Neural progenitor cell (in vitro differentiated cells): ENCODE results near the gene NDUFS3. TPM values are rescaled to one million over a fixed set of nuclear protein-coding genes. Genes with fewer than 3 reads are reported as not detected.

ENCODE experiments used
- DNase-seq: peaks from one replicate; pipeline ENCODE4 v3.0.0-alpha.2; 2016; ENCODE audit warnings: low spot score
- H2AFZ ChIP-seq: fragments of 200-600 bp; sonication (generic); replicated peaks from 2 replicates; pipeline ENCODE4 v1.6.1; 2016; ENCODE audit warnings: antibody characterized with exemption
- H3F3A ChIP-seq: fragments of 200-600 bp; sonication (generic); 2 replicates; pipeline ENCODE4 v1.6.1; 2016; ENCODE audit warnings: antibody characterized with exemption, low read depth
- H3K27ac ChIP-seq: fragments of 200-600 bp; sonication (generic); 2 replicates; pipeline ENCODE4 v1.5.1; 2016; ENCODE audit warnings: mild to moderate bottlenecking
- H3K27me3 ChIP-seq: fragments of 200-600 bp; sonication (generic); 2 replicates; pipeline ENCODE4 v1.6.1; 2016; ENCODE audit warnings: mild to moderate bottlenecking, moderate library complexity
- H3K36me3 ChIP-seq: fragments of 200-600 bp; sonication (generic); 2 replicates; pipeline ENCODE4 v1.5.1; 2016
- H3K4me1 ChIP-seq: fragments of 200-600 bp; sonication (generic); 2 replicates; pipeline ENCODE4 v1.6.1; 2016; ENCODE audit warnings: mixed run types
- H3K4me2 ChIP-seq: fragments of 200-600 bp; sonication (generic); 2 replicates; pipeline ENCODE4 v1.6.1; 2016
- H3K4me3 ChIP-seq: fragments of 200-600 bp; sonication (generic); 2 replicates; pipeline ENCODE4 v1.5.1; 2016
- H3K79me2 ChIP-seq: fragments of 200-600 bp; sonication (generic); 2 replicates; pipeline ENCODE4 v1.6.1; 2016; ENCODE audit warnings: low read depth
- H3K9ac ChIP-seq: fragments of 200-600 bp; sonication (generic); 2 replicates; pipeline ENCODE4 v1.6.1; 2016
- H3K9me3 ChIP-seq: fragments of 200-600 bp; sonication (generic); 2 replicates; pipeline ENCODE4 v1.5.1; 2016; ENCODE audit warnings: low read depth
- H4K20me1 ChIP-seq: fragments of 200-600 bp; sonication (generic); 2 replicates; pipeline ENCODE4 v1.6.1; 2016; ENCODE audit warnings: low read depth
- H3K27ac Mint-ChIP-seq: 3 replicates; pipeline ENCODE4 v1.8.0; 2021; ENCODE audit warnings: mixed read lengths
- H3K27me3 Mint-ChIP-seq: 2 replicates; pipeline ENCODE4 v1.8.0; 2022; ENCODE audit warnings: low read depth, mild to moderate bottlenecking, inconsistent platforms, moderate library complexity, mixed read lengths; ENCODE audit not compliant: insufficient read depth
- H3K36me3 Mint-ChIP-seq: 3 replicates; pipeline ENCODE4 v1.8.0; 2021; ENCODE audit warnings: mixed read lengths
- H3K4me1 Mint-ChIP-seq: 3 replicates; pipeline ENCODE4 v1.8.0; 2021; ENCODE audit warnings: mixed read lengths
- H3K4me3 Mint-ChIP-seq: 3 replicates; pipeline ENCODE4 v1.8.0; 2021; ENCODE audit warnings: mild to moderate bottlenecking, moderate library complexity, mixed read lengths
- H3K9me3 Mint-ChIP-seq: 3 replicates; pipeline ENCODE4 v1.8.0; 2020; ENCODE audit warnings: mixed read lengths
- CTCF ChIP-seq: fragments of 200-600 bp; sonication (generic); IDR thresholded peaks from 2 replicates; pipeline ENCODE4 v1.5.1; 2017; ENCODE audit warnings: antibody characterized with exemption, mild to moderate bottlenecking
- EZH2 ChIP-seq: fragments of 200-600 bp; sonication (generic); IDR thresholded peaks from 2 replicates; pipeline ENCODE4 v1.6.1; 2017; ENCODE audit warnings: antibody characterized with exemption, mild to moderate bottlenecking, moderate library complexity
- EZH2phosphoT487 ChIP-seq: fragments of 200-600 bp; sonication (generic); IDR thresholded peaks from 2 replicates; pipeline ENCODE4 v1.6.1; 2017; ENCODE audit warnings: antibody characterized with exemption
- total RNA-seq: library from RNA; depleted of rRNA; stranded (reverse); fragments of >200 nt; gene quantifications from 2 replicates; pipeline ENCODE4 v1.2.3, GENCODE V29; 2015; ENCODE audit warnings: low replicate concordance

Gene NDUFS3
- total RNA-seq, 1 donor from 2014 or later = 78.9 TPM

- Mint-ChIP-seq H3K27me3 (peaks cover 14% of the 10 kb centered on the region), H3K36me3 (peaks cover 4% of the 10 kb centered on the region), H3K27ac (no peak overlapping the region), H3K4me3 (peak overlapping the region; percentile 63), H3K4me1 (peaks cover 5% of the 10 kb centered on the region), H3K9me3 (no peaks in the 10 kb centered on the region)
- H2AFZ ChIP-seq = peak overlapping the region; percentile 92
- H3K4me2 ChIP-seq = peak overlapping the region; percentile 94
- H3F3A ChIP-seq = peaks cover 5% of the 10 kb centered on the region
- H3K9ac ChIP-seq = no peak overlapping the region
- peak overlapping the region; percentile 73 for H3K4me3 ChIP-seq
- no peak for TF ChIP-seq EZH2phosphoT487
- H4K20me1 ChIP-seq = no peaks in the 10 kb centered on the region
- H3K9me3 ChIP-seq = no peaks in the 10 kb centered on the region
- no peaks in the 10 kb centered on the region for H3K36me3 ChIP-seq
- DNase-seq = no peak
- H3K27ac ChIP-seq = no peak overlapping the region
- H3K27me3 ChIP-seq = no peaks in the 10 kb centered on the region
- H3K4me1 ChIP-seq = no peaks in the 10 kb centered on the region
- peaks cover 30% of the 10 kb centered on the region for H3K79me2 ChIP-seq
Observed at GRCh38 chr11:47564933-47565339, 13.9 kb upstream of the NDUFS3 start.

- H4K20me1 ChIP-seq = no peaks in the 10 kb centered on the region
- H2AFZ ChIP-seq = peak within 1 kb of the TSS; percentile 92
- Mint-ChIP-seq H3K4me1 (peaks cover 5% of the 10 kb centered on the region), H3K36me3 (peaks cover 4% of the 10 kb centered on the region), H3K27me3 (peaks cover 14% of the 10 kb centered on the region), H3K4me3 (peak within 1 kb of the TSS; percentile 63), H3K27ac (no peak within 1 kb of the TSS), H3K9me3 (no peaks in the 10 kb centered on the region)
- H3K27ac ChIP-seq = no peak within 1 kb of the TSS
- H3F3A ChIP-seq = peaks cover 5% of the 10 kb centered on the region
- H3K9ac ChIP-seq = peak within 1 kb of the TSS; percentile 70
- DNase-seq = peak; percentile 80
- no peaks in the 10 kb centered on the region for H3K9me3 ChIP-seq
- peak within 1 kb of the TSS; percentile 94 for H3K4me2 ChIP-seq
- no peaks in the 10 kb centered on the region for H3K36me3 ChIP-seq
- peak within 1 kb of the TSS; percentile 73 for H3K4me3 ChIP-seq
- no peaks in the 10 kb centered on the region for H3K4me1 ChIP-seq
- peaks cover 30% of the 10 kb centered on the region for H3K79me2 ChIP-seq
- peak; percentile 56 for TF ChIP-seq EZH2
- no peak for TF ChIP-seq EZH2phosphoT487
- H3K27me3 ChIP-seq = no peaks in the 10 kb centered on the region
Observed at GRCh38 chr11:47565340-47566148, 13.3 kb upstream of the NDUFS3 start, which contains the start of gene PTPMT1. TSS of gene PTPMT1 (plus strand) at chr11:47565599. CDS start at chr11:47565623, 24 bp downstream.

- H3K36me3 ChIP-seq = no peaks in the 10 kb centered on the region
- peak overlapping the region; percentile 94 for H3K4me2 ChIP-seq
- H3F3A ChIP-seq = peaks cover 10% of the 10 kb centered on the region
- no peaks in the 10 kb centered on the region for H3K9me3 ChIP-seq
- no peaks in the 10 kb centered on the region for H3K4me1 ChIP-seq
- peak overlapping the region; percentile 58 for H3K4me3 Mint-ChIP-seq
- no peaks in the 10 kb centered on the region for H3K9me3 Mint-ChIP-seq
- H3K27me3 ChIP-seq = no peaks in the 10 kb centered on the region
- H3K27ac ChIP-seq = no peak overlapping the region
- DNase-seq = no peak
- no peak for TF ChIP-seq EZH2
- no peak for TF ChIP-seq EZH2phosphoT487
- no peak for TF ChIP-seq CTCF
- peaks cover 35% of the 10 kb centered on the region for H3K79me2 ChIP-seq
- peaks cover 3% of the 10 kb centered on the region for H4K20me1 ChIP-seq
- H3K36me3 Mint-ChIP-seq = peaks cover 4% of the 10 kb centered on the region
- peak overlapping the region; percentile 73 for H3K4me3 ChIP-seq
- peaks cover 12% of the 10 kb centered on the region for H3K27me3 Mint-ChIP-seq
- H3K4me1 Mint-ChIP-seq = peaks cover 6% of the 10 kb centered on the region
- H3K27ac Mint-ChIP-seq = no peak overlapping the region
- peak overlapping the region; percentile 92 for H2AFZ ChIP-seq
- peak overlapping the region; percentile 70 for H3K9ac ChIP-seq
Observed at GRCh38 chr11:47566149-47566698, 12.7 kb upstream of the NDUFS3 start.

GRCh38 chr11:47569646-47570045 lies 9.2 kb upstream of the NDUFS3 start:
- Histone ChIP-seq H3K27ac (no peak overlapping the region), H3K79me2 (peaks cover 35% of the 10 kb centered on the region), H3K9ac (no peak overlapping the region), H3F3A (peaks cover 6% of the 10 kb centered on the region), H3K36me3 (peaks cover 5% of the 10 kb centered on the region), H3K9me3 (no peaks in the 10 kb centered on the region), H3K4me2 (no peak overlapping the region), H2AFZ (no peak overlapping the region), H3K4me1 (no peaks in the 10 kb centered on the region), H4K20me1 (peaks cover 4% of the 10 kb centered on the region), H3K27me3 (no peaks in the 10 kb centered on the region), H3K4me3 (no peak overlapping the region)
- H3K9me3 Mint-ChIP-seq = no peaks in the 10 kb centered on the region
- H3K4me3 Mint-ChIP-seq = no peak overlapping the region
- no peak for DNase-seq
- peaks cover 9% of the 10 kb centered on the region for H3K27me3 Mint-ChIP-seq
- peaks cover 11% of the 10 kb centered on the region for H3K4me1 Mint-ChIP-seq
- no peak for TF ChIP-seq EZH2
- TF ChIP-seq CTCF = no peak
- no peak for TF ChIP-seq EZH2phosphoT487
- peaks cover 15% of the 10 kb centered on the region for H3K36me3 Mint-ChIP-seq
- no peak overlapping the region for H3K27ac Mint-ChIP-seq
